ENCODE measurements around the gene TRIOBP.

- TF ChIP-seq CTCF (conservative IDR thresholded peaks at IDR 0.05 in 1 of 2, IDR thresholded peaks at IDR 0.05 in 1 of 2; ENCODE audit: low read depth in 1 of 2, low read length in 2 of 2), result no peak
- TF ChIP-seq EZH2 (IDR thresholded peaks at IDR 0.05; ENCODE audit: low read length, missing control alignments), result no peak
Measured at GRCh38 chr22:37710675-37711074, 13.8 kb downstream of the TRIOBP start.
